HFF-Myc (cell line): ENCODE results near the gene OLFM2.
"Not testable (repeated sequence)": the region's sequence is repeated elsewhere in the genome, so short reads cannot be mapped to it uniquely, and the experiment has no call there.

ENCODE experiments used
- DNase-seq: peaks from one replicate; pipeline ENCODE4 v3.0.0-alpha.2; 2011; ENCODE audit warnings: low read depth; ENCODE audit errors: extremely low read depth
- H3K4me3 ChIP-seq: replicated peaks from 2 replicates; pipeline ENCODE4 v1.5.1; 2011; ENCODE audit warnings: low read depth, mild to moderate bottlenecking, control low read depth, low read length
- CTCF ChIP-seq: IDR thresholded peaks from 2 replicates; pipeline ENCODE4 v1.5.1; 2012; ENCODE audit warnings: mild to moderate bottlenecking, low read depth, low read length, control low read depth; ENCODE audit errors: missing control alignments

Gene OLFM2

GRCh38 chr19:9823816-9824215, 112.5 kb downstream of the OLFM2 start:
- no peak for TF ChIP-seq CTCF
- no peak for DNase-seq
- no peak overlapping the region for H3K4me3 ChIP-seq

- H3K4me3 ChIP-seq = 0 out of 2 replicates have a peak overlapping the region, but pooled peaks have one; percentile 12
- not testable (repeated sequence) for DNase-seq
Measured at GRCh38 chr19:9820034-9820433, 116.3 kb downstream of the OLFM2 start.

GRCh38 chr19:9819596-9819909, 116.8 kb downstream of the OLFM2 start:
- peak overlapping the region; percentile 12; the same call in 1 of the 2 replicates for H3K4me3 ChIP-seq
- TF ChIP-seq CTCF = no peak
- no peak for DNase-seq

- peak within 1 kb of the TSS; percentile 99 for H3K4me3 ChIP-seq
- peak; percentile 96 for DNase-seq
- TF ChIP-seq CTCF = no peak
Measured at GRCh38 chr19:9818734-9819595, 117.3 kb downstream of the OLFM2 start, which contains the start of gene FBXL12. Gene FBXL12, minus strand, starts transcription at chr19:9819079. Its CDS starts 266 bp downstream, at chr19:9818813.

- no peak for TF ChIP-seq CTCF
- no peak for DNase-seq
- peak overlapping the region; percentile 99 for H3K4me3 ChIP-seq
Measured at GRCh38 chr19:9818175-9818733, 118.1 kb downstream of the OLFM2 start.

GRCh38 chr19:9811139-9811538, 125.2 kb downstream of the OLFM2 start:
- H3K4me3 ChIP-seq = no peak overlapping the region
- no peak for DNase-seq
- TF ChIP-seq CTCF = no peak

- no peak for TF ChIP-seq CTCF
- H3K4me3 ChIP-seq = no peak overlapping the region
- DNase-seq = no peak
Measured at GRCh38 chr19:9808855-9809824, 127.2 kb downstream of the OLFM2 start.
